Neutrophil (primary cell): Measurements from ENCODE around the gene TEX26.

Source experiments
- H3K27ac ChIP-seq: fragments of 200-600 bp; sonication (generic); 2 replicates; pipeline ENCODE4 v1.5.1; 2016; ENCODE audit warnings: mild to moderate bottlenecking, moderate library complexity
- H3K27me3 ChIP-seq: fragments of 200-600 bp; sonication (generic); 2 replicates; pipeline ENCODE4 v1.6.0; 2016; ENCODE audit warnings: mild to moderate bottlenecking
- H3K36me3 ChIP-seq: fragments of 200-600 bp; sonication (generic); 2 replicates; pipeline ENCODE4 v1.5.1; 2017
- H3K4me1 ChIP-seq, 2 experiments: fragments of 200-600 bp in 1 of 2; sonication (generic) in 1 of 2; 1 replicate in 1 of 2; 2 replicates in 1 of 2; pipeline versions ENCODE4 v1.5.1 to v1.6.1; 2013 to 2016; ENCODE audit warnings: low read depth in 1 of 2, low read length in 1 of 2, mild to moderate bottlenecking in 1 of 2, moderate library complexity in 1 of 2; ENCODE audit not compliant: control insufficient read depth in 1 of 2, insufficient read depth in 1 of 2
- H3K4me3 ChIP-seq, 2 experiments: fragments of 200-600 bp in 1 of 2; sonication (generic) in 1 of 2; 1 replicate in 1 of 2; 2 replicates in 1 of 2; pipeline ENCODE4 v1.5.1; 2013 to 2016; ENCODE audit warnings: low read depth in 1 of 2, low read length in 1 of 2, mild to moderate bottlenecking in 1 of 2, moderate library complexity in 1 of 2
- H3K9me3 ChIP-seq: fragments of 200-600 bp; sonication (generic); 2 replicates; pipeline ENCODE4 v1.5.1; 2016
- TF ChIP-seq, protein P1 (sequence below): fragments of 200-600 bp; sonication (generic); IDR thresholded peaks from 2 replicates; pipeline ENCODE4 v1.5.1; 2016; ENCODE audit warnings: antibody characterized with exemption

TEX26 gene

DNA sequence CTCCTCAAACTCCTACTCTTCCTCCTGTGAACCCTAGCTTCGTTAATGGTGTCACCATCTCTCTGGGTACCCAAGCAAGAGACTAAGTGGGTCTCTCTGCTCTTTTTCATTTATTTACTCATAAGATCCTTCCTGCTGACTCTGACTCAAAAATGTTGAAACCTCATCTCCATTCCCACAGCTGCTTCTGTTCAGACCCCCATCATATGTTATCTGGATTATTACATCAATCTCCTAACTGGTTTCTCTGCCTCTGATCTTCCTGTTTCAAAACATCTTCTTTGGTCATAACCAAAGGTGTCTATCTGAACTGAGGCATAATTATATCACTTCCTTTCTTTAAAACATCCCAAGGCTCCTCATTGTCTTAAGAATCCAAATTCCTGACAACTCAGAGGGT, 28.4 kb upstream of the TEX26 start:
- no peaks in the 10 kb centered on the region for H3K9me3 ChIP-seq
- no peak overlapping the region for H3K4me3 ChIP-seq
- no peak overlapping the region for H3K27ac ChIP-seq
- H3K27me3 ChIP-seq, result peaks cover 98% of the 10 kb centered on the region
- no peaks in the 10 kb centered on the region for H3K4me1 ChIP-seq
- TF ChIP-seq, protein P1, sequence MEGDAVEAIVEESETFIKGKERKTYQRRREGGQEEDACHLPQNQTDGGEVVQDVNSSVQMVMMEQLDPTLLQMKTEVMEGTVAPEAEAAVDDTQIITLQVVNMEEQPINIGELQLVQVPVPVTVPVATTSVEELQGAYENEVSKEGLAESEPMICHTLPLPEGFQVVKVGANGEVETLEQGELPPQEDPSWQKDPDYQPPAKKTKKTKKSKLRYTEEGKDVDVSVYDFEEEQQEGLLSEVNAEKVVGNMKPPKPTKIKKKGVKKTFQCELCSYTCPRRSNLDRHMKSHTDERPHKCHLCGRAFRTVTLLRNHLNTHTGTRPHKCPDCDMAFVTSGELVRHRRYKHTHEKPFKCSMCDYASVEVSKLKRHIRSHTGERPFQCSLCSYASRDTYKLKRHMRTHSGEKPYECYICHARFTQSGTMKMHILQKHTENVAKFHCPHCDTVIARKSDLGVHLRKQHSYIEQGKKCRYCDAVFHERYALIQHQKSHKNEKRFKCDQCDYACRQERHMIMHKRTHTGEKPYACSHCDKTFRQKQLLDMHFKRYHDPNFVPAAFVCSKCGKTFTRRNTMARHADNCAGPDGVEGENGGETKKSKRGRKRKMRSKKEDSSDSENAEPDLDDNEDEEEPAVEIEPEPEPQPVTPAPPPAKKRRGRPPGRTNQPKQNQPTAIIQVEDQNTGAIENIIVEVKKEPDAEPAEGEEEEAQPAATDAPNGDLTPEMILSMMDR, result no peak
- no peaks in the 10 kb centered on the region for H3K36me3 ChIP-seq

DNA sequence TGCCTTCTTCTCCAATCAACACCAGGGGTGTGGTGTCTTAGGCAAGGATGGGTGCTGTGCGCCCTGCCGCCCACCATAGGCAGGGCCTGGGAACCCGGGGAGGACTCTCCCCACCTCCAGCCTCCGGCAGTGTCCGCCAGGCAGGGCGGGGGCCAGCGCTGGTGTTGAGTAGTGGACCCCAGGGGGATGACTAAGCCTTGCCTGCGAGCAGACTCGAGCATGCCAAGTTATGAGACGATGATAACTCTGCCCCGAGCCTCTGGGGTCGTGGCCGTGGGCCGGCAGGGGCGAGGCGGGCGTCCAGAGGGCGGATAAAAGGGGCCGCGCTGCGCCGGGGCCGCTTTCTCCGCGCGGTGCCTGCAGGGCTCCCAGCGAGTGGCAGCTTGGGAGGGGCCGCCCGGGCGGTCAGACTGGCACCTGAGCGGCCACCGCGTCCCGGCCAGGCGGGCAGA, 26.5 kb upstream of the TEX26 start, which contains the start of gene MEDAG:
MEDAG (plus strand) TSS at position 340 of the 452 bp plus-strand sequence. CDS start 245 bp downstream, outside the sequence.
- peaks cover 97% of the 10 kb centered on the region for H3K27me3 ChIP-seq
- H3K4me1 ChIP-seq, result no peaks in the 10 kb centered on the region
- H3K27ac ChIP-seq, result no peak within 1 kb of the TSS
- H3K9me3 ChIP-seq, result no peaks in the 10 kb centered on the region
- TF ChIP-seq, protein P1, result no peak
- H3K36me3 ChIP-seq, result no peaks in the 10 kb centered on the region
- no peak within 1 kb of the TSS for H3K4me3 ChIP-seq

DNA sequence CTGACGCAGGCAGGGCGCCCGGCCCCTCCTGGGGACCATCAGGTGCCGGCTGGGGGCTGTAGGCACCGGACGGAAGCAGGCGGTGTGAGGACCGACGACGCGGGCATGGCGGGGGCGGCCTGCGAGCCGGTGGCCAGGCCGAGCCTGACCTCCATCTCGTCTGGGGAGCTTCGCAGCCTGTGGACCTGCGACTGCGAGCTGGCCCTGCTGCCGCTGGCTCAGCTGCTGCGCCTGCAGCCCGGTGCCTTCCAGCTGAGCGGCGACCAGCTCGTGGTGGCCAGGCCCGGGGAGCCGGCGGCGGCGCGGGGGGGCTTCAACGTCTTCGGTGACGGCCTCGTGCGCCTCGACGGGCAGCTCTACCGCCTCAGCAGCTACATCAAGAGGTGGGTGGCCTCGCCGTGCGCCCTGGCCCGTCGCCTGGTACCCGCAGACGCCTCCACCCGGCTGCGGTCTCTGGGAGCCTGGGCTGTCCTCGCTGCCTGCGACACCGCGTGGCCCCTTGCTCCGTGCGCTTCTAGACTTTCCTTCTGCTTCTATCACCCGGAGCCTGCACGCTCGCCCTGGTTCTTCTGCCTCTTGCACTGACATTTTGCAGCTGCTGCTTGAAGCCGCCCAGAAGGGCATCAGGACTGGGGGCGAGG, 25.9 kb upstream of the TEX26 start:
- Histone ChIP-seq H3K4me1 (no peaks in the 10 kb centered on the region), H3K9me3 (no peaks in the 10 kb centered on the region), H3K4me3 (no peak overlapping the region), H3K27ac (no peak overlapping the region), H3K27me3 (peaks cover 98% of the 10 kb centered on the region), H3K36me3 (no peaks in the 10 kb centered on the region)
- TF ChIP-seq, protein P1, result no peak

DNA sequence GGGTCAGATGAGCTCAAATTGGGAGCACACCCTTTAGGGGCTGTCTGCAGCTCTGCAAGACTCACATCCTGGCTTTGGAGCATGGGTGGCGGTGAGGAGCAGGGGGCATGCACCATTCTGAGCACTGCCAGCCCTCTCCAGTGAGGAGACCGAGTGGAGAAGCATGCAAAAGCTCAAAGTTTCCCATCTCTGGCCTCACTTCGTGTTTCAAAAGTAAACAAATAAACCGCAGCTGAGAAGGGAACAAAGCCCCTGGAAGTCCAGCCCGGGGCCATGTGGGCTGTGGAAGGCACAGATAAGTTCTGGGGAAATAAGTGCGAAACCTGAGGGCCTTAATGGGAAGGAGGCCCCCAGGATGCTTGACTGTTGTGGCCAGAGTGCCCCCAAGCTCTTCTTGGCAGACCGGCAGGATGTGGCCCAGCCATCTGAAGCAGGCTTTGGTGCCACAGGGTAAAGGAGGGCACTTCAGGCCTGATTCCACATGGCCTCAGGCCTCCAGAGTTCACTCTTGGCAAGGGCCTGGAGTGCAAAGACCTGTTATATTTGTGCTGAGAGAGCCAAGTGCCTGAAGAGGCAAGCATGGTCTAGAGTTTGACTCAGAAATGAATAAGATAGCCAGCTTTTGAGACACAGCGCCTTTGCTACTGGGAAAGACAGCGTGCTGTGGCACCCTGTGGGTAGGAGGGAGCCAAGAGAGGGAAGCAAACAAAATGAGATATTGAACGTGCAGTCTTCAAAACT, 25.2 kb upstream of the TEX26 start:
- Histone ChIP-seq H3K27ac (no peak overlapping the region), H3K36me3 (no peaks in the 10 kb centered on the region), H3K4me1 (no peaks in the 10 kb centered on the region), H3K27me3 (peaks cover 95% of the 10 kb centered on the region), H3K9me3 (no peaks in the 10 kb centered on the region), H3K4me3 (no peak overlapping the region)
- TF ChIP-seq, protein P1, result no peak

DNA sequence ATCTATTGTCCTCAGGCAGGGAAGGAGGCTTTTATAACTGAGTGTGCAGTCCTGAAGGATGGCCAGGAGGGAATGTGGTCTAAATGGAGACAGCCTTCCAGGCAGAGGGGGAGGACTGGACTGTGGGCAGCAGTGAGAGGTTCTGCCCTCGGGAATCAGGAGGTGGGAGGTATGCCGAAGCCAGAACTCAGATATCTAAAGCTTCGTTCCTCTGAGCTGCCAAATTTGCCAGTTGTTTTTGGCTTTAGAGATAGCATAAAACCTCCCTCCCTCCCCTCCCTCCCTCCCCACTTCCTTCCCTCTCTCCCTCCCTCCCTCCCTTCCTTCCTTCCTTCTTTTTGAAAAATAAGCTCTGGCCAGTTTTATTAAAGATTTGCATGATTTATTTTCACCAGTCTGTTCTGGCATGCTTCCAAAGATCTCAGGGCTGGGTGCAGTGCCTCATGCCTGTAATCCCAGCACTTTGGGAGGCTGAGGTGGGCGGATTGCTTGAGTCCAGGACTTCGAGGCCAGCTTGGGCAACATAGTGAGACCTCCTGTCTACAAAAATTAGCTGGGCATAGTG, 24.0 kb upstream of the TEX26 start:
- TF ChIP-seq, protein P1, result no peak
- H3K36me3 ChIP-seq, result no peaks in the 10 kb centered on the region
- no peaks in the 10 kb centered on the region for H3K4me1 ChIP-seq
- no peaks in the 10 kb centered on the region for H3K9me3 ChIP-seq
- H3K27me3 ChIP-seq, result peaks cover 83% of the 10 kb centered on the region
- H3K27ac ChIP-seq, result no peak overlapping the region
- H3K4me3 ChIP-seq, result no peak overlapping the region
